Measurements from ENCODE around the gene HCN2.
A peak's percentile ranks its signal among the peaks of the same experiment; 100 is the strongest.
"Not testable (repeated sequence)": the region's sequence is repeated elsewhere in the genome, so short reads cannot be mapped to it uniquely, and the experiment has no call there.

HCN2 gene

DNA sequence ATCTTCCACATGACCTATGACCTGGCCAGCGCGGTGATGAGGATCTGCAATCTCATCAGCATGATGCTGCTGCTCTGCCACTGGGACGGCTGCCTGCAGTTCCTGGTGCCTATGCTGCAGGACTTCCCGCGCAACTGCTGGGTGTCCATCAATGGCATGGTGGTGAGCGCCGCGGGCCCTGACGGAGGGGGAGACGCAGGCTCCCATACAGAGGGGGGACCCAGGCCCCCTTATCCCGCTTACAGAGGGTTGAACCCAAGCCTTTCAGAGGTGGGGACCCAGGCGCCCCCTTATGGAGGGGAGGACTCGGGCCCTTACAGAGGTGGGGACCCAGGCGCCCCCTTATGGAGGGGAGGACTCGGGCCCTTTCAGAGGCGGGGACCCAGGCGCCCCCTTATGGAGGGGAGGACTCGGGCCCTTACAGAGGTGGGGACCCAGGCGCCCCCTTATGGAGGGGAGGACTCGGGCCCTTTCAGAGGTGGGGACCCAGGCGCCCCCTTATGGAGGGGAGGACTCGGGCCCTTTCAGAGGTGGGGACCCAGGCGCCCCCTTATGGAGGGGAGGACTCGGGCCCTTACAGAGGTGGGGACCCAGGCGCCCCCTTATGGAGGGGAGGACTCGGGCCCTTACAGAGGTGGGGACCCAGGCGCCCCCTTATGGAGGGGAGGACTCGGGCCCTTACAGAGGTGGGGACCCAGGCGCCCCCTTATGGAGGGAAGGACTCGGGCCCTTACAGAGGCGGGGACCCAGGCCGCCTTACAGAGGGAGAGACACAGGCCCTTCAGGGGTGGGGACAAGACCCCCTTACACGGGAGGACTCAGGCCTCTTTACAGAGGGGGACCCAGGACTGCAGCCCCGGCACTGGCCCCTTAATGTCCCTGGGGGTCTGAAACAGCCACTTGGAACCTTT is 15.6 kb downstream of the HCN2 start:
- DNase-seq (ENCODE audit: low spot score): not testable (repeated sequence)

DNA sequence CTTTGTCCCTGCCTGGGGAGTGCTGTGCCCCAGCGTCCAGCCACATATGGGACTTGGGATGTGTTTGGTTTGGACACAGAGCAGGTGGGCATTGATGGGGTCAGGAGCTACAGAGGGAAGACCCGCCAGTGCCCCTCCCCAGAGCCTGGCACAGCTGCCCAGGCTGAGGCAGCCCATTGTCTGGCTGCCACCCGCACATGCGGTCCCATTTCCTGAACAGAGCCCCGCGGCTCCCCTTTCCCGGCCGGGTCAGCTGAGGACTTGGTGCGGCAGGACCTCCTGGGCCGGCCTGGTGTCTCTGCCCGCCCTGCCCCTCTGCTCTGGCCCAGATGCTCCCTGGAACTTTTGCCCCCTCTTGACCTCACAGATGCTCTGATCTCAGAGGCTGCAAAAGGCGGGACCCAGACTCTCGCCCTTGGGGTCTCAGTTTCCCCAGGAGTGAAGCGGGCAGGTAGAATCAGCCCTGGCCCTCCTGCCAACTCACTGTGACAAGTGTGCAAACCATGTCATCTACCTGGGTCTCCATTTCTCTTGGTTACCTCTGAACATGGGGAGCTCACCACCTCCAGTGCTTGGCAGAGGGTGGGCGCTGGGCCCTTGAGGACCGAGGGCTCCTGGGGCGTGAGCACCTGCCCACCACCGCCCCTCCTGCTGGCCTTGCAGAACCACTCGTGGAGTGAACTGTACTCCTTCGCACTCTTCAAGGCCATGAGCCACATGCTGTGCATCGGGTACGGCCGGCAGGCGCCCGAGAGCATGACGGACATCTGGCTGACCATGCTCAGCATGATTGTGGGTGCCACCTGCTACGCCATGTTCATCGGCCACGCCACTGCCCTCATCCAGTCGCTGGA is 17.8 kb downstream of the HCN2 start:
- no peak for DNase-seq (ENCODE audit: low spot score)

DNA sequence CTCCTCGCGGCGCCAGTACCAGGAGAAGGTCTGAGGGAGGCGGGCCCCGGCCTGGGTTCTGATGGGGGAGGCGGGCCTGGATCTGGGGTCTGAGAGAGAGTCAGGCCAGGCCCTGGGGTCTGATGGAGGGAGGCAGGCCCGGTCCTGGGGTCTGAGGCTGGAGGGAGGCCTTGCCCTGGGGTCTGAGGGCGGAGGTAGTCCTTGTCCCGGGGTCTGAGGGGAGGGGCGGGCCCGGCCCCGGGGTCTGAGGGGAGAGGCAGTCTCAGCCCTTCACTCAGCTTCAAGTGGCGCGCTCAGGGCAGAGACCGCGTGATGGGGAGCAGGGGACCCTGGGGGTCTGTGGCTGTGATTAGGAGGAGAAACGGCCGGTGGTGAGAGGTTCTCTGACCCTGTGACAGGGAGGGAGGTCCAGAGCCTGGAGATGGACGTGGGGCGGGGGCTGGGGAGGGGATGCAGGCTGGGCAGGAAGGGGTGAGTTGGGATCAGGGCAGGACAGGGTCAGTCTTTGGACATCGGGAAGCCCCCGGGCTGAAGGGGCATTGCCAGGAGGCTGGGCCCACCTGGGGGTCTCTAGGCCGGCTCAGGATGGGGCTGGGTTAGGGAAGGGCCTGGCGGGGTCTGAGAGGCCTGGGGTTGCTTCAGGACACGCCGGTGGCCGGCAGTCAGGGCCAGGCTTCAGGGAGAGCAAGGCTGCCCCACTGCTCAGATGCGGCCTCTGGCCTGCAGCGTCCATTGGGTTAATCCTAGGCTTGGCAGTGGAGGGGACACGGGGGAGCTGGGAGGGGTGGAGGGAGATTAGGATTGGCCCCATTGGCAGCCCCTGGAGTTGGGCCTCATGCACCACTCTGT is 18.7 kb downstream of the HCN2 start:
- no peak for DNase-seq (ENCODE audit: low spot score)

DNA sequence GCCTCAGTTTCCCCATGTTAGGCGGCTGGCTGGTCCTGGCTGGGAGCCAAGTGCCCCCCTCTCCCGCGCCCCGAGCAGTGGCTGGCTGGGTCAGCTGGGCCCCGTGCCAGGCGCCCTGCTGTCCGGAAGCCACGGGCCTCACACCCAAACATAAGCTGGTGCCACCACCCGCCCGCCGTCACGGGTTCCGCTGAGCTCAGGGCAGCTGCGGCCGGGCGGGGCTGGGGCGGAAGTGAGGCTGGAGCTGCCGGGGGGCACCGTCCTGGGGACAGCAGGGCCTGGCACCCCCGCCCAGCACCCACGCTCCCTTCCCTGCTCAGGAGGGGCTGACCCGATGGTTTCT is 19.3 kb downstream of the HCN2 start:
- DNase-seq (ENCODE audit: low spot score): peak; percentile 58

DNA sequence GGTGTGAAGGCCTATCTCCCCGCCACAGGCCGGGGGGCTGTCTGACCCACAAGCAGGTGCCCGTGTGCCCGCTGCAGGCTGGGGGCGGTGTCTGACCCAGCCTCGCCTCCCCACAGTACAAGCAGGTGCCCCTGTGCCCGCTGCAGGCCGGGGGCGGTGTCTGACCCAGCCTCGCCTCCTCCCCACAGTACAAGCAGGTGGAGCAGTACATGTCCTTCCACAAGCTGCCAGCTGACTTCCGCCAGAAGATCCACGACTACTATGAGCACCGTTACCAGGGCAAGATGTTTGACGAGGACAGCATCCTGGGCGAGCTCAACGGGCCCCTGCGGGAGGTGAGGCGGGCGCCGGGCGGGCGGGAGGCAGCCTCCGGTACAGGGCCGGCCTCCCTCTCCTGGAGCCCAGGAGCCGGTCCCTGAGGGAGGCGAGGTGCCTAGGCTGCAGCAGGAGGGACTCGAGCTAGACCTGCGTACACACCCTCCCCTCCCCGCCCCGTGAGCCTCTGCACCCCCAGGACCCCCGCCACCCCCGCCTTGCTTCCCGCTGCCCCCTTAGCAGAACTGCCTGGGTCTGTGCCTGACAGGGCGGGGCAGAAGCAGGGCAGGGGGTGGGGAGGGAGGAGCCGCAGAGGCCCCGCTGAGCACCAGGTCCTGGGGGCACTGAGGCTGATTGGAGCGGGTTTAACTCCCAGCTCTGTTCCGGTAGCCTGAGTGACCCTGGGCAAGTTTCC is 20.6 kb downstream of the HCN2 start:
- DNase-seq (ENCODE audit: low spot score): no peak

DNA sequence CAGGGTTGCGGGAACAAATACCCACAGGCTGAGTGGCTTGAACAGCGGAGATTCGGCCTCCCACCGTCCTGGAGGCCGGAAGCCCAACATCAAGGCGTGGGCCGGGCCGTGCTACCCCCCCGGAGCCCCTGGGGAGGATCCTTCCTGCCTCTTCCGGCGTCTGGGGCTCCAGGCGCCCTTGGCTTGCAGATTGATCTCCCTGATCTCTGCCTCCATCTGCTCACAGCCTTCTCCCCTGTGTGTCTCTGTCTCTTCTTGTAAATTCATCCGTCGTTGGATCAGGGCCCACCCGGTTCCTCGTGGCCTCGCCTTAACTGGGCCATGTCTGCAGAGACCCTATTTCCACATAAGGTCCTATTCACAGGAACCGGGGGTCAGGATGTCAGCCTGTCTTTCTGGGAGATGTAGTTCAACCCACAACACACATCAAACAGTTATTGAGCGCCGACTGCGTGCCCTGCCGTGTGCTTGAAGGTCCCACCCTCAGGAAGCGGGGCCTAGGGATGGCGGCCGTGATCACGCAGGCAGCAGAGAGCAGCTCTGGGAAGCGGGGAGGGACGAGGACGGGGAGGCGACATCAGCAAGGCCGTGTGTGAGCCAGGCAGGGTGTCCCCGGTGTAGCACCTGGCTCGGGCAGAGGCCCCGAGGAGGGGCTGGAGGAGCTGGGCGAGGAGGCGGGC is 21.3 kb downstream of the HCN2 start:
- DNase-seq (ENCODE audit: low spot score): peak; percentile 68

DNA sequence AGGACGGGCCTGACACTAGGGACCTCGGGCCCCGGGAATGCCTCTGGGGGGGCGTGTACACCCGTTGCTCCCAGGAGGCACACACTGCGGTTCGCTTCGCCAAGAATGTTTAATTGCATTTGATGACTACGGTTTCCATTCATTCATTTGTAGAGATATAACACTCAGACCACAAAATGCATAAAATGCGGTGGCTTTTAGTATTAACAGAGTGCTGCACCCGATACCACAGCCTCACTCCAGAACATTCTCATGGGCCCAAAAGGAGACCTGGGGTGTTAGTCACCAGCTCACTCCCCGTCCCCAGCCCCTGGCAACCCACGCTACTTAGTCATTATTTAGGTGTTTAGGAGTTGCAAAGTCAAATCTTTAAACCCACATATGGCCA is 21.8 kb downstream of the HCN2 start:
- DNase-seq (ENCODE audit: low spot score): peak; percentile 43

DNA sequence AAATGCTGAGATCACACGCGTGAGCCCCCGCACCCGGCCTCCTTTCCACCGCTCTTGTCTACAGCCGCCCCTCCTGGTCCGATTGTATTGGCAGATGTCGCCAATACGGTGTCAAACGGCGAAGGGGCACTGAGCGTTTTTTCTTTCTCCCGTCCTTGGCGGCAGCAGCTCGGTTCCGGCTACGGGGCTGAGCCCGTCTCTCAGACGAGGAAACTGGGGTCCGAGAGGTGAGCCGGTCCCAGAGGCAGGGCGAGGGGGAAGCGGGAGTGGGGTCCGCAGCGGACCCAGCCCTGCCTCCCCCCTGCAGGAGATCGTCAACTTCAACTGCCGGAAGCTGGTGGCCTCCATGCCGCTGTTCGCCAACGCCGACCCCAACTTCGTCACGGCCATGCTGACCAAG is 23.3 kb downstream of the HCN2 start:
- no peak for DNase-seq (ENCODE audit: low spot score)

DNA sequence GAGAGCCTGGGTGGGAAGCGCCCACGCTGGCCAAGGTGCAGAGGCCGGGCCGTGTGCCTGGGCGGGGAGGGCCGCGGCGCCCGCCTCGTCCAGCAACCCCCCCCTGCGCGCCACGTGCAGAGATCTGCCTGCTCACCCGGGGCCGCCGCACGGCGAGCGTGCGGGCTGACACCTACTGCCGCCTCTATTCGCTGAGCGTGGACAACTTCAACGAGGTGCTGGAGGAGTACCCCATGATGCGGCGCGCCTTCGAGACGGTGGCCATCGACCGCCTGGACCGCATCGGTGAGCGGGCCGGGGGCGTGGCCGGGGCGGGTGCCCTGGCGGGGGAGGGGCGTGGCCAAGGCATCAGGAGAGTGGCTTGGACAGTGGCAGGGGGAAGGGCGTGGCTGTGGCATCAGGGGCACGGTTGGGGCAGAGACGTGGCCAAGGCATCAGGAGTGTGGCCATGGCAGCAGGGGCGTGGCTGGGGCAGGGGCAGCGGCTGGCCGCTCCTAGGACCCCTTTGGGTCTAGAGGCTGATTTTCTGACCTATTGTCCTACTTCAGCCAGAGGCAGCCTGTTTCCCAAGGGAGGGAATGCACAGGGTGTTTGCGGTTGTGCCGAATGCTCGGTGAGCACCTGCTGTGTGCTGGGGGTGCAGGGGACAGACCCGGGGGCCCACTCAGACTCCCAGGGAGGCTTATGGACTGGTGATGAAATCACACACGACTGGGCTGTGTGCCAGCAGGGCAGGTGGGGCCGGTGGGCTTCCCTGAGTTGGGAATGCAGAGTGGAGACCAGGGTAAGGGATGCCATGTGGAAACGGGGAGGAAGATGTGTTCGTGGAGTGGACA is 24.3 kb downstream of the HCN2 start:
- no peak for DNase-seq (ENCODE audit: low spot score)

DNA sequence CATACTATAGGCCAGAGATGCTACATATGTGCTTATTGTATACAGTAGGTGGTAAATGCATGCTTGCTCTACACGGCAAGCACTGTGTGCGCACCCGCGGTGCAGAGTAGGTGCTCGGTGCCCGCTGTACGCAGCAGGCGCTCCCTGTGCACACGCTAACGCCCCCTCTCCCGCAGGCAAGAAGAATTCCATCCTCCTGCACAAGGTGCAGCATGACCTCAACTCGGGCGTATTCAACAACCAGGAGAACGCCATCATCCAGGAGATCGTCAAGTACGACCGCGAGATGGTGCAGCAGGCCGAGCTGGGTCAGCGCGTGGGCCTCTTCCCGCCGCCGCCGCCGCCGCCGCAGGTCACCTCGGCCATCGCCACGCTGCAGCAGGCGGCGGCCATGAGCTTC is 25.9 kb downstream of the HCN2 start:
- DNase-seq (ENCODE audit: low spot score): no peak

DNA sequence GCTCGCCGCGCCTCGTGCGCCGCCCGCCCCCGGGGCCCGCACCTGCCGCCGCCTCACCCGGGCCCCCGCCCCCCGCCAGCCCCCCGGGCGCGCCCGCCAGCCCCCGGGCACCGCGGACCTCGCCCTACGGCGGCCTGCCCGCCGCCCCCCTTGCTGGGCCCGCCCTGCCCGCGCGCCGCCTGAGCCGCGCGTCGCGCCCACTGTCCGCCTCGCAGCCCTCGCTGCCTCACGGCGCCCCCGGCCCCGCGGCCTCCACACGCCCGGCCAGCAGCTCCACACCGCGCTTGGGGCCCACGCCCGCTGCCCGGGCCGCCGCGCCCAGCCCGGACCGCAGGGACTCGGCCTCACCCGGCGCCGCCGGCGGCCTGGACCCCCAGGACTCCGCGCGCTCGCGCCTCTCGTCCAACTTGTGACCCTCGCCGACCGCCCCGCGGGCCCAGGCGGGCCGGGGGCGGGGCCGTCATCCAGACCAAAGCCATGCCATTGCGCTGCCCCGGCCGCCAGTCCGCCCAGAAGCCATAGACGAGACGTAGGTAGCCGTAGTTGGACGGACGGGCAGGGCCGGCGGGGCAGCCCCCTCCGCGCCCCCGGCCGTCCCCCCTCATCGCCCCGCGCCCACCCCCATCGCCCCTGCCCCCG is 26.5 kb downstream of the HCN2 start:
- no peak for DNase-seq (ENCODE audit: low spot score)

DNA sequence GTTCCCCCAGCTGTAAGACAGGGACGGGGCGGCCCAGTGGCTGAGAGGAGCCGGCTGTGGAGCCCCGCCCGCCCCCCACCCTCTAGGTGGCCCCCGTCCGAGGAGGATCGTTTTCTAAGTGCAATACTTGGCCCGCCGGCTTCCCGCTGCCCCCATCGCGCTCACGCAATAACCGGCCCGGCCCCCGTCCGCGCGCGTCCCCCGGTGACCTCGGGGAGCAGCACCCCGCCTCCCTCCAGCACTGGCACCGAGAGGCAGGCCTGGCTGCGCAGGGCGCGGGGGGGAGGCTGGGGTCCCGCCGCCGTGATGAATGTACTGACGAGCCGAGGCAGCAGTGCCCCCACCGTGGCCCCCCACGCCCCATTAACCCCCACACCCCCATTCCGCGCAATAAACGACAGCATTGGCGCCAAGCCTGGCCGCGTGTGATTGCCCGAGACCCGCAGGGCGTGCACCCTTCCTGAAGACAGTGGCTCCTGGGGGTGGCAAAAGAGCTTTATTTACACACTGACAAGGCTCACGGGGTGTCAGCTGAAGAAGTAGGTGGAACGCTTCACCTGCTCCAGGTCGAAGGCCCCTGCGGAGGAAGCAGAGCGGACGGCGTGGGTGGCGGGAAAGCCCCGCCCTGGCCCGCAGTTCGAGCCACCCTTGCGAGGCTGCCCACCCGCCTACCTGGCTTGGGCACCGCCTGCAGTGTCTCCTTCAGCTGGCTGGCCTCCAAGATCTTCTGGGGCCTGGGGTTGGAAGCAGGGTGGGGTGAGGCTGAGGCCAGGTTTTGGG is 27.3 kb downstream of the HCN2 start:
- DNase-seq (ENCODE audit: low spot score): no peak

DNA sequence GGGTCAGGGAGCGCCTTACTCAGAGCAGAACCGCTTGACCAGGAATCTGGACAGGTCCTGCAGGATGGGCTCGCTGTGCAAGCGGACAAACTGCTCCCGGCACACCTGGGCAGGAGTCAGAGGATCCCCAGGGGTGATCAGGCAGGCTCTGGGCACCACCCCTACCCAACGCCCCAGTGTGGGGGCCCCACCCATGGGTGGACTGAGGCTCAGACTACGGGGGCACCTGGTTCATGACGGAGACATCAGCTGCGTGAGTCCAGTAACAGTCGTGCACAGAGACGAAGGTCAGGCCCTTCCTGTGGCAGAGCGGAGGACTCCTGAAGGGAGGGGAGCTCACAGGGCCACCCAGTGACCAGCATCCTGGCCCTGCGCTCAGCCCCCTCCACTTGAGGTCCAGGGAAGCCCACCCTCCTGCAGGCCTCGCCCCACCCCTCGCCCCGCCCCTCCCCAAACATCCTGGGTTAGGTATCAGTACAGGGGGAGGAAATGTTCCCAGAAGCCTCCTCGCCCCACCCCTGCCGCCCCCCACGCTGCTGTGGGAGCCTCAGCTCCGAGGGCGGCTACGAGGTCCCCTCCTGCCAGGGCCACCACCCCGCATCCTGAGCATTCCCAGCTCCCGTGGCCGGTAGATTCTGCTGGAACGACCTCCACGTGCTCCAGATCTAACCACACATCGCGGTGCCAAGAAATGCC is 28.0 kb downstream of the HCN2 start:
- DNase-seq (ENCODE audit: low spot score): no peak

DNA sequence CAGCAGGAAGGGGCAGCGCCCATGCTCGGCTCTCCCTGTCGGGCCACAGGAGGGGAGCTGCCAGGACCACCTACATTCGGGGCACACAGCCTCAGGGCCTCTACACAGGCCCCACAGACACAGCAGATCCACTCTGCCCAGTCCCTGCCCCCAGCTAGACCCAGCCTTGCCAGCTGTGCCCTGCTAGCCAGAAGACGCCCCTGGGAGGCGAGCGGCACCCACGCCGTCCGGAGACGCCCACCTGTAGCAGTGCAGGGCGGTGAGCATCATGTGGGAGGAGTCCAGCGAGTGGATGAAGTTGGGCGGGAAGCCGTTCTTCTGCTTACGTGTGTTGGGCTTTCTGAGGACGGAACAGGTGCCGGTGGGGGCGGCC is 28.6 kb downstream of the HCN2 start:
- no peak for DNase-seq (ENCODE audit: low spot score)

DNA sequence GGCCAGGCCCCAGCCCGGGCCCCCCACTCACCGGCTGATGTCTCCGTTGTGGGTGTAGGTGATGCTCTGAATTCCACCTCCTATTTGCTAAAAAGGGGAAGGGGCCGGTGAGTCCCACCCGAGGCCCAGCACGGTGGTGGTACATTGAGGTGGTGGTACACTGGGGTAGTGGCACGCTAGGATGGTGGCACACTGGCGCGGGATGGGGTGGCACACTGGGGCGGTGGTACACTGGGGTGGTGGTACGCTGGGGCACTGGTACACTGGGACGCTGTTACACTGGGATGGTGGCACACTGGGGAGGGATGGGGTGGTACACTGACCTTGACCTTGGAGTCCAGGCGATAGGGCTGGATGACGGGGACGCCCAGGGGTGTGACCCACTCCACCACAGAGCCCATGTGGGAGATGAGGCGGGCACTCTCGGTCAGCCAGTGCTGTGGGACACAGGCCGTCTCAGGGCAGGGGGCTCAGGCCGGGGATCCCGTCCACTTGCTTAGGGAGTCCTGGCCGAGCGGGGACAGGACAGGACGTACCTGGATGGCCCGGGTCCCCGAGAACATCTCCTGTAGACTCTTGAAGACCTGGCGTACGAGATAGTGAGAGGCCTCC is 29.1 kb downstream of the HCN2 start:
- no peak for DNase-seq (ENCODE audit: low spot score)

DNA sequence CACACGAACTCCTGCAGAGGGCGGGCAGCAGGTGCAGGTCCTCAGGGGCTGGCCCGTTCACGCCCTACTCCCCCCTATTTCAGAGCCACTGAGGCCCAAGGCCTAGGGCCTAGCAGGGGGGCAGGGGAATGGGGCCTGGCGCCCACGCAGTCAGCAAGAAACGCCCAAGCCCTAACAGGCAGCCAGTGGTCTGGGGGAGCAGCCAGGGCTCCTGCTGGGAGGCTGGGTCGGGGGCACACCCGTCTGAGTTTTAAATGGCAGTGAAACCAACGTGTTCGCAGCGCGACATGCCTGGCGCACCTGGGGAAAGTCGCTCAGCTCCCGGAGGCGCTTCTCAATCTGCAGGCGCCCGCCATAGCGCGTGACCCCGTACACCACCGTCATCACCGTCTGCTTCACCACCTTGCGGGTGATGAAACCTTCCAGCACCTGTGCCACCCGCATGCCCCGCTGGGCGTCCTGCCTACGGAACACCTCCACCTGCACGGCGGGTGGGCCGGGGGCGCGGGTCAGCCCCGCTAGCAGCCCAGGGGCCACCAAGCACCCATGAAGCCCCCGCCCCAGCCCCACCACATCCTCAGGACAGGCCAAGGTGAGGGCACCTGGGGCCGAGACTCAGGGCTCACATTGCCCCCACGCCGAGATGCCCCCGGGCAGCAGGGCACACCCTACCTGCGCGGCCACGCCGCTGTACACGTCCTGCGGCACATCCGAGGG is 29.8 kb downstream of the HCN2 start:
- no peak for DNase-seq (ENCODE audit: low spot score)

DNA sequence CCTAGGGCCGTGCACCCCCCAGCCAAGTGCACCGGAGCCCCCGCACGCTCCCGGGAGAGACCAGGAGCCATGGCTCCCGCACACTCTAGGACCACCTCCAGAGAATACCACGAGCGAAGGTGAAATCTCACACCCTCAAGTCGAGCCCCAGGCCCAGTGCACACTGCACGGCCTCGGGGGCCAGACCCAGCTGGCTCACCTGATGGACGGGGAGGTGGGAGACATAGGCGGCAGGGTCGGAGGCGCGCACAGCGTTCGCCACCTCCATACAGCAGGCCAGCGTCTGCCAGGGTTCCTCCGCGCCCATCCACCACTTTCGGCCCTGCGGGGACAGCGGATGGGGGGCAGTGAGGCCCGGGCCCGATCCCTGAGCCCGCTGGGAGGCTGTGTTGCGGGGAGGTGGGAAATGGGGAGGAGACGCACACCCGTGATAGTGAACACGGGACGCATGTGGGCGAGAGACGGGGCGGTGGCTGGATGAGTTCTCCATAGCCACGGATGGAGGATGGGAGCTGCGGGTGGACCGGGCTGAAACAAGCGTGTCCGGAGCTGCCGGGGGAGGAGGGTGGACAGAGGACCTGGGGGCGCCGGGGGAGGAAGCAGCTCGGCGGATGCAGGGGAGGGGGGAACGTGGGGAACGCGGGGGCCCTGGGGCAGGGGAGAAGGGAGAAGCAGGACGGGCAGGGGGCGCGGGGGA is 30.6 kb downstream of the HCN2 start:
- DNase-seq (ENCODE audit: low spot score): no peak
